Left hindlimb (tissue), 1 donor: Measurements from ENCODE around the gene SULT1C2.
"Not testable (repeated sequence)": the region's sequence is repeated elsewhere in the genome, so short reads cannot be mapped to it uniquely, and the experiment has no call there.

Source experiments
- DNase-seq: peaks from one replicate; pipeline ENCODE4 v3.0.0-alpha.2; 2018

SULT1C2 gene

DNA sequence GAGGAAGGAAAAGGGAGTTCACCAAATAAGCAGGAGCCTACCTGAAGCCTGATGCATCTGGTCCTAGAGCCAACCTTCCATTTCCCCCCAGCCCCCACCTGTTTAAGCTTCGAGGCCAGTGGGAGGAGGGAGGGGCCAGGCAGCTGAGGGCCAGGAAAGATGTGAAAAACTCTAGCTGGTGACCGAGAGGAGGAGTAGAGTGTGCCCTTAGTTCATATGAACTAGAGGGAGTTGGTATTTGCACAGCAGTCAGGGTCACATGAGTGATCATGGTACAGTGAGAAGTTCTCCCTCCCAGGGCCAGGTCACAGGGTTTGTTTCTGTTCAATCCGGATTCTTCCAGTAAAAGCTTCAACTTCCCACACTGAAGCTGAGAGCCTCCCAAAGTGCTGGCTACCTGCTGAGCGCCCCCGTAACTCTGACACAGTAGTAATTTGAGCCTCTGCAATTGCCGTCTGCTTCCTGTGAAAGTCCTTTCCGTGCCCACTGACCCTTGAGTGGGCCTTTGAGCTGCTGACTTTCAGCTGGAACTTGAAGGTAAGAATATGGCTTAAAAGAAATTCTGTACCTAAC, at the start of gene SULT1C2:
Gene SULT1C2 (plus strand): TSS at position 362 of the 573 bp plus-strand sequence. CDS start 4,773 bp downstream, outside the sequence.
- DNase-seq, result no peak

DNA sequence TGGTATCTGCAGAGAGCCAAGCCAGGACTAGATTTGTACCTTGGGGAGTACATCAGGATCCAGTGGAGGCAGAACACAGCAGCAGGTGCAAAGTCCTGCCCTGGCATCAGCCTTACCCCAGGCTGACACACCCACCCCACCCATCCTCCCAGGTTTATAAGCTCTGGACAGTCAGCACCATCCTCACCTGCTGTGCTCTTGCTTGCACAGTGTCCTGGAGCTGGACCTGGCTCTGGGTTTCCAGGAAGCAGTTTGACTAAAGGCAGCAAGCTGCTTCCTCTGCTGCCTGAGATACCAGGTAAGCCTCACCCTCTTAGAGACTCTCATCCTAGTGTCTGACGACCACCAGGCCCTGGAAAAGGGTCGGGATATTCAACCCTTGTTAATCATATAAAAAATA, 48.9 kb upstream of the SULT1C2 start, which contains the start of gene SULT1C3:
Gene SULT1C3 (plus strand): TSS at position 183 of the 400 bp plus-strand sequence. CDS start 7,227 bp downstream, outside the sequence.
- no peak for DNase-seq

DNA sequence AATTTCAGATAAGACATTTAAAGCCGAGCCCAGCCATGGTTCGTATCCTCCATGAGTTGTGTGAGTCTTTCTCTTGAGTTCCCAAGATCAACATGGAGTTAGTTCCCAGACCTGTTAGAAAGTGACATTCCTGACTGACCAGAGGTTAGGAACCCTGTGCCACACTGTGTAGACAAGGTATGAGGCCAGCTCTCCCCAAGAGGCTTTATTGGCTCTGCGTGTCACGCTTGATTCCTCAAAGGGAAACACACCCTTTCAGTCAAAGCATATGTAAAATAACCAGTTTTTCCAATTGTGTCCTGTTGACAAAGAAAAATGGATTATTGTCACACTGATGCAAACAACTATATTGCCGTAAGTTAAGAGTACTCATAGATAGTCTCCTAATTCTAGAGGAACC, 47.7 kb upstream of the SULT1C2 start:
- DNase-seq, result no peak

DNA sequence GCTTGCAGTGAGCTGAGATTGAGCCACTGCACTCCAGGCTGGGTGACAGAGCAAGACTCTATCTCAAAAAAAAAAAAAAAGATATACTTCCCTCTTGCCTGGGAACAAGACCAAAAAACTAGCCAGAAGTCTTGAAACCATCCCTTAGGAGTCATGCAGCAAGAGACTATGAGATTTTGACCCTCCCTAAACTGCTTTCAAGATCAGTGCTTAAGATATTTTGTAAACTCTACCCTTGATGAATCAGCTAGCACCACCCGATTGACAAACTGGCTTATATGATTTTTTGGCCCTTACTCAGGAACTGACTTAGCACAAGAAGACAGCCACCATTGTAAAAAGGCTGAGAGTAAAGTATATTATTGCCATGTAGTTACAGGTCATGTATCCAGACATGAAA, 45.1 kb upstream of the SULT1C2 start:
- no peak for DNase-seq

DNA sequence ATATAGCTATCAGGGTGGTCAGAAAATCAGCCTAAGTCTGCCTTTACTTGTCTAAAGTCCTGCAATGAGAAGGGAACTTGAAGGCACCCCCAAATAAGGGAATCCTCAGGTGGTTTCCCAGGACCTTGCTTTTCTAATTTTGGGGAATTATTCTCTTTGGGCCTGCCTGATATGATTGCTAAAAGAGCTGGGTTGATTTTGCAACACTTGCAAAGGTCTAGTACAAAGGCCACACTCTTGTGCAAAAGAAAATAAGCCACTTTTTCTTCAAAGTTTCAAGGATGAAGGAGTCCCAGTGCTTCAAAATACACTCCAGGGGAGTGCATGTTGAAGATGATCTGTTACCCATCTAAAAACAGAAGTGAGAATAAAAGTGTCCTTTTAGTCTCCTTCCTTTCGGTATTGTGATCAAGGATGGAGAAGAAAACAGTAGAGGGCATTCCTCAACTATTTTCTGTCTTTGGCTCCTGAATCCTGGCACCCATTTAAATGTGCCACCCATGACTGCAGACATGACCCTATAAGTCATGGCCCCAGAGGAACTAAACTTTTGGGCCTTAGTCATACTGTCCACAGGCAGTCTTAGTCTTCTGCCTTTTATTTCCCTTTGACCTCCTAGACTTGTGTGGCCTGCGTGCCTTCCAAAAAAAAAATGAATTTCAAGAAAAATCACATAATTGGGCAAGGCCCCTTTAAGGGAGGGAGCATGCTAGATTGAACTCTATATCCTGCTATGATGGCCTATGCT, 43.9 kb upstream of the SULT1C2 start:
- no peak for DNase-seq

DNA sequence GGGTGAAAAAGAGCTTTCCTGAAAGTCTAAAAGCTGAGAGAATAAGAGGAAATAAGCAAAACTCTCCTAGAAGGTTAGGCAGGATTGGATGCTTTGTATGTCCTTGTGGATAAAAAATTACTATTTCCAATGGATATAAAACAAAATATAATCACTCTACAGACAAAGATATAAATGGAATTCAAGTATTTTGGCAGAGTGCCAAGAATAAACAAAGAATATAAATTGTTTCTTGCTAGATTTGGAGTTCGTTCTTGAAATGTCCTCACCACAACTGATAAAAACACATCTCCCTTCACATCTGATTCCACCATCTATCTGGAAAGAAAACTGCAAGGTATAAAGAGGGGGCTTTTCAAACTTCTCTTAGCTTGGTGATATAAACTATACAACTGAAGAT, 35.6 kb upstream of the SULT1C2 start:
- DNase-seq, result no peak

DNA sequence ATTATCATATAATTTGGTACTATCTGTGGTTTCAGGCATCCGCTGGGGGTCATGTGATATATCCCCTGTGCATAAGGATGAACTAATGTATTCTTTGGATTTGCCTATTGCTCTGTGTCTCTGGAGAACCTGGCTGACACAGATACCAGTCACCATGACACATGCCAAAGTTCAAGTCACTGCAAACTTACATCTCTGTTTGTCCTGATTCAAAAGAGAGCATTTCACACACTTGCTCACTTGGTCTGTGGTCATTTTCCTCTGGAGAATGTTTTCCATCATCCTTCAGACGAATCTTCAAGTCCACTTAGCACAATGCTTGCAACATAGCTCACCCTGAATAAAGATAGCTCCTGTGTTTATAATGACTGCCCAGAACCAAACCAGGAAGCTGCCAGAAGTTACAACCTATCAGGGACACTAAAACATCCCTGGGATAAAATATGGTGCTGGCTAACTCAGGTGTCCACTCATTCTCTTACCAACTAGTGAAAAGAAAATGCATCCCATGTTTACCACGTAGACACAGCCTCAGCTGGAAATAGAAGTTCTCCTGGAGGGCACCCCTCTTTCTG, 30.9 kb upstream of the SULT1C2 start:
- no peak for DNase-seq

DNA sequence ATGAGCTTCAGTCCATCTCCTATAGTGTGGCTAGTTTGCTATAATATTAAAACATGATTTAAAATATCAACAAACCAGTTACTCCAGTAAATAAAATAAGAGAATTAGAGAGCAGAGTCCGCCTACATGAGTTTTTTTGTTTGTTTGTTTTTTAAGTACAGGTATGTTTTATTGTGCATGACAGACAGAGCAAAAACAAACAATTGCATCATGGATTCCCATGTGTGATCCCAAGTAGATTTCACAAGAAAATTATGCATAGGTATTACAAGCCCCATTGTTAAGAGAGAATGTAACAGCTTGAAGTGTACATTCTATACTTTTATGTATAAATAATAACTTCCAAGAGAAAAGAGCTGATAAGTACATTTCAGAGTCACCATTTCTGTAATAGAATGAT, 27.9 kb upstream of the SULT1C2 start:
- no peak for DNase-seq

DNA sequence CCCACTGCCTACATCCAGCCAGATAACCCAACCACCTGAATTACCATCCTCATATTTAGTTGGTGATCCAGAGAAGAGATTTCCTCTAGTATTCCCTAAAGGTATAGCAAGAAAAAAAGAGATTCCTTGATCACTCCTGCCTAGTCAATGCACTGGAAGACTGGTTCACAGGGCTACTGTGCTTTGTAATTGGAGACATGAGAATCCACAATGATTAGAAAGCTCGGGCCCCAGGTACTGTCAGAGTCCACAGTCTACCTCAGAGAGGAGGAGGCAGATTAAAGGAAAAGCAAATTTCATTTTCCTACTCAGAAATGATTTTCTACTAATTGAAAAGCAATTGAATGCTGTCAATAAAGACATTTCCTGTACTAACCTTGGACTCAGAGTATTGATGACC, 26.7 kb upstream of the SULT1C2 start:
- no peak for DNase-seq

DNA sequence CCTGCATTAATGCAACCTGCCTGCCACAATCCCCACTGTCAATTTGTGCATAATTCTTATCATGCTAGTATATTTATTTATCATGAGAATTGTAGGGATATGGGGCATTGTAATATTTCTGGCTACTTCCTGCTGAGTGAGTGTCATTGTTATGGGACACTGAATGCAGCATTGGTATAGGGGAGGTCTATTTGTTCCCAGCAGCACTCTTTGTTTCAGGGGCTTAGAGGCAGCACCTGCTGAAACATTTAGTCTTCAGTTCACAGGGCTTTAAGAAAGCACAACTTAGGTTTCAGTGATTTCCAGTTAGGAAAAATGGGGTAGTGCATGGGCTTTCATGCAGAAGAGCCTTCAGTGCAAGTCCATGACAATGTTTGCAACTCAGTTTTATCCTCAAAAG, 25.3 kb upstream of the SULT1C2 start:
- DNase-seq, result no peak

DNA sequence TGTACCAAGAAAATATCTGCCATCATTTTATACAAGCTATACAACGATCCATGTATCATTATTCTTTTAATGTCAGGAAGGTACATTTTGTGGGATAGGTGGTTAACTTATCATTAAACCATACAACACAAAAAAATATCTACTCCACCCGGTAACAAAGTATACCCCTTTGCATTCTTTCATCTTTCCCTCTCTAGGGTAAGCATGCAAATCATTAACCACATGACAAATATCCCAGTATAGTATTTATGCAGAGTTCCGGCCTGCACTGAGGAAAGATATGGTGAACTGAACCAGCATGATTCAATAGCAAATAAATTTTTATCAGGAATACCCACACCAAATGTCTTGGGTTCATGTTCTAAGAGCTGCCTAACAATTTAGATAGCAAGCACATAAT, 22.5 kb upstream of the SULT1C2 start:
- no peak for DNase-seq

DNA sequence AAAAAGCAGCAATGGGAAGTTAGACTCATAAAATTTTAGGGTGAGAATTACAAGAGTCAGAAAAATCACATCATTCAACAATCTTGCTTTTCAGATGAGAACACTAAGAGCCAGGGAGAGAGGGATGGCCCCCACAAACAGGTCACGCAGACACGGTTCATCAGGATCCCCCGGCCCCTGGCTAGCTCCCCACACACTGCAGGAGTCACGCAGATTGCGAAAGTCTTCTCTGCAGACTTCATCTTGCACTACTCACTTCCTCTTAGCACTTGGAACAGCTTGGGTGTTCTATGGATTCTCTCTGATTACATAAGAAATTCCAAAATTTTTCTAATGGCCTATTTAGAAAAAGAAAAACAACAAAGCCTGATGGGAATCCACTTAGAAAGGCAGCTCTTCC, 21.6 kb upstream of the SULT1C2 start:
- DNase-seq, result no peak

DNA sequence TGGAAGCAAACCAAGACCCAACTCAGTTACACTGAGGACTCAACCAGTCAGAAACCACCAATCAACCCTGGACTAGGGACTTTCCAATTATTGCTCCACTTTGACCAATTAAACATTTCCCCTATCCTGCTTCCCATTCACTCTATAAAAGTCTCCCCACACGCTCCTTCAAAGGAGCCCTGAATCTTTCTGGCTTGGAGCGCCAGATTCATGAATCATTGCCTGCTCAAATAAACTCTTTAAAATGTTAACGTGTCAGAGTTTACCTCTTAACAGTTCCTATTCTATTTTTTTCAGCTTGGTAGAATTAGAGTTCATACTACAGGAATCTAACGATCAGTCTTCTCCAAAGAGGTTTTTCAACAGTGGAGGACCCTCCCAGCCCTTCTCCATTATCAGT, 20.7 kb upstream of the SULT1C2 start:
- no peak for DNase-seq

DNA sequence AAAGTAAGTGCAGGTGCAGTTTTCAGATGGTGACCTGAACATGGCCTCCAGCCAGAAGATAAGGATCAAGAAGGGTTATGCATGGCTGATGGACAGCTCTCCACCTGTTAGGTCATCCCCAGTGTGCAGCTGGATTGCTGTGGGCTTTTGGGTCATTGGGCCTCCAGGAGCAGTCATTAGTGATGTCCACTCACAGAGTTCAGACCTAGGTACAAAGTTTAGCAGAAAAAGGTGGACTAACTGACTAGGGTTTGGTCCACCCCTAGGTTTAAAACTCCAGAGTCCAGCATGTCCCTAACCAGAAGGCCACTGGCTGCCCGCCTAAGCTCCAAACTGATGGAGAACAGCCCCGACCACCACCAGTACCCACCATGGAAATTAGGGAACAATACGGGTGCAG, 18.3 kb upstream of the SULT1C2 start:
- no peak for DNase-seq

DNA sequence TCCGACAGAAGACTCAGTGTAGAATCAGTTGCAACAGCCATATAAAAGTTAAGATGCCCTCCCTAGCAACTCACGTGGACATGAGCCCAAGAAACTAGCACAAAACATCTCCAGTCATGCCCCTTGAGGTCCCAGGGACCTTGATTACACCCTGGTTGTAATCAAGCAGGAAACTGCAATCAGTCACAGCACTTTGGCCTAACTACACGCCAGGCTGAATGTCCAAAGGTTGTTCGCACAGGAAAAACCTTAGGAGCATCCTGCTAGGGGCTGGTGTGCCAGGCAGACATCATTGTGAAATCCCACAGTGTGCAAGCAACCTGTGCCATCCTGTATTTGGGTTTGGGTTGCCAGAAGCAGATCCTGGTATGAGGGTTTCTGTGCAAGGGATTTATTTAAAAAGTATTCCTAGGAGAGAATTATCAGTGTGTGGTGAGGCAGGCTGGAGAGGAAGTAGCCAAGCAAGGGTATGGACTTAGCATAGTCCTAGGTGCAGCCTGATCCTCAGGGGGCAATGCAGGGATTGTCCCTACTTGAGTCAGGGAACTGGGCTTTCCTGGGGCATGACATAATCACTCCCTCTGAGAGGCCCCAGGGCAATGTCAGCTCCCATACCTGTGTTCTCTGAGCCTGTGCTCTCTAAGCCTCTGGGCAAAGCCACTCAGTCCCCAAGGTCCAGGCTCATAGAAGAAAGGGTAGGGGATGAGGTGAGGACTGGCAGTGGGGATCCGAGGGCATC, 17.8 kb upstream of the SULT1C2 start:
- no peak for DNase-seq

DNA sequence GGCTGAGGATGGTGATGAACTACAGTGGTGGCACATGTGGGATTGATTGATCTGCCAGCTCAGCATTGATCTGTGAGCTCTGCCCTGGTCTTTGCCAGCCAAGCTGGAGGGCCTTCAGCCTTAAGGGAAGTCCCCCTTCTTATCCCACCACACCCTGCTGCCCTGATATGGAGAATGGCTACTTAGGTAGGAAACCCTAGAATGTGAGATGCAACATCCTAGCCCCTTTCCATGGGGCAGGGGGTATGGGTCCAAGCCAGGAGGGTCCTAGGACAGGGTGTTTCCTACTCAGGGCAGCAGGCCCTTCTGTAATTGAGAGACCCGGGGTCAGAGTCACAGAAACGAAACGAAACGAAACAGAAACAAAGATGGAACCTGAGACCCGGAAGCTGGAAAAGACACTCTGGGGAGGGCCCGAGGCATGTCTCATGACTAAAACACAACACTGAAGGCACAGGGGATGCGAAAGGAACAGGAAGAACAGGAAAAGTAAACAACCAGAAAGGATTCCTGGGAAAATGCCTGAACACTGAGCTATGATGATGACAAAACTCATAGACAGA, 16.9 kb upstream of the SULT1C2 start:
- no peak for DNase-seq

DNA sequence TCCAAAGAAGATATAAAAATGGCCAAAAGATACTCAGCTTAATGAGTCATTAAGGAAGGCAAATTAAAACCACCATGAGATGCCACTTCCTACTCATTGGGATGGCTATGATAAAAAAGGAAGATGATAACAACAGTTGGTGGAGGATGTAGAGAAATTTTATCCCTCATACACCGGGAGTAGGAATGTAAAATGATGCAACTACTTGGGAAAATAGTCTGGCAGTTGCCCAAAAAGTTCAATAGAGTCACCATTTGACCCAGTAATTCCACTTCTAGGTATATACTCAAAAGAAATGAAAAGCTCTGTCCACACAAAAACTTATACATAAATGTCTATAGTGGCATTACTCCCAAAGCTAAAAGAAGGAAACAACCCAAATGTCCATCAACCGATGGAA, 10.1 kb upstream of the SULT1C2 start:
- no peak for DNase-seq

DNA sequence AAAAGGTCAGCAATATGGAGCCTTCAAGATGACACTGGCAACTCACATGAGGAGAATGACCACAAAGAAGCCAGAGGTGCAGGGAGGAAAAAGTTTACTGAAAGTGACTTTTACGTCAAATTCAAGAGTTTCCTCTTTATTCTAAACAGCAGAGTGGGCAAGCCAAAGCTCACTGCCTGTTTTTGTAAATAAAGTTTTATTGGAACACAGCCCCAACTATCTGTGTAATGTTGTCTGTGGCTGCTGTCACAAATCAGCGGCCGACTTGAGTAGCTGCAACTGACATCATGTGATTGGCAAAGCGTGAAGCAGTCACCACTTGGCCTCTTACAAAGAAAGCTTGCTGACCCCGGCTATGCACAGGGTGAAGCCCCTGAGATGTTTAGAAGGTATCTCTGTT, 9.2 kb upstream of the SULT1C2 start:
- DNase-seq, result no peak

DNA sequence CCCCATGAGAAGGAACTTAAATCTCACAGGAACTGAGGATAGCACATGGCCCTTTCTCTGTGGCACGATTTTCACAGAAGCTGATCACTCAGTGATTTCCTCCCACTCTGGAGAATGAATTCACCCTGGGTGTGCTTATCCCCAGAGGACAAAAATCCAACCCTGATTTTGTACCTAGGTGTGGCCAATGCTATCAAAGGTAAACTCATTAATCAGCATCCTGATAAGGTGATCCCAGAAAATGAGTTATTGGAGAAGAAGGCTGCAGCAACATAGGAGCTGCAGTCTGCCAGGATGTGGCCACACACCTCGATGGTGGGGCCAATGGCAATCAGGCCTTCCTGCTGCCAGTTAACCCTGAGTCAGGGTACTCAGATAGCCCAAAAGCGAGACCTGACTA, 8.2 kb upstream of the SULT1C2 start:
- no peak for DNase-seq

DNA sequence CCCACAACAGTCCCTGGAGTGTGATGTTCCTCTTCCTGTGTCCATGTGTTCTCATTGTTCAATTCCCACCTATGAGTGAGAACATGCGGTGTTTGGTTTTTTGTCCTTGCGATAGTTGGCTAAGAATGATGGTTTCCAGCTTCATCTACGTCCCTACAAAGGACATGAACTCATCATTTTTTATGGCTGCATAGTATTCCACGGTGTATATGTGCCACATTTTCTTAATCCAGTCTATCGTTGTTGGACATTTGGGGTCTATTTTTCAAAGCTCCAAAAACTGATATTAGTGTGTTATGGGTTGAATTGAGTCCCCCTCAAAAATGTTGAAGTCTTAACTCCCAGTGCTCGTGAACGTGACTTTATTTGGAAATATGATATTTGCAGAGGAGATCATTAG, 4.1 kb upstream of the SULT1C2 start:
- DNase-seq, result not testable (repeated sequence)

DNA sequence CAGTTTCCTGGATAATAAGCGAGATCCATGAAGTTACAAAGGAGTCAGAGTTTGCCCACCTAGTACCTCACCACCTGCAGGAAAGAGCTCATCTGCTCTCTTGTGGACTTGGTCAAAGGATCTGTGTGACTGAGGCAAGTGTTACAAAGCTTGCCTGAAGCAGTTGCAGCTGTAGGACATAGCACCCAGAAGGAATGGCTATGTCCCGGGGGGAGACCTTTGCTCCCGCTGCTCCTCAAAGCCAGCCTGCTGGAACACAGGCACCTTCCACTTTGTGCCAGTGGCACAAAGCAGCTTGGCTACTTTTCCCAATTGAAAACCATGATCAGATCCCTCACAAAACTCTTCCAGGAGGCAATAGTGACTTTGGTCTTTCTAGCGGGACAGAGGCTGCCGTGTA, 3.1 kb upstream of the SULT1C2 start:
- DNase-seq, result no peak

DNA sequence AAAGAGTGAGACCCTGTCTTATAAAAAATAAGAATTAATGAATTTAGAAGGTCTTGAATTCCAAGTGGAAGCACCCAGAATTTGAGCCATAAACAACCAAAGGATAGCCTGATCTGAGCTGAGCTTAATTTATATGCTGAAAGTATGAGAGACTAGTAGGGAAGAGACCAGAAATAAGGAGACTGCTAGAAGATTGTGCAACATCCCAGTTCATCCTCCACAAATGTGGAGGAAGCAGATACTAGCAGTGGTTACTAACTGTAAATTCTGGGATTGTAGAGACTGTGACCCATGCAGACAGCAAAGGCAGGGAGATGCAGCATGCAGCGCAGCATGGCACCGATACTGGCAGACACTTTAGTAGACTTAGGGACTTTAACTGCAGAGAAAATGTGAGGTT, 1.5 kb upstream of the SULT1C2 start:
- DNase-seq, result no peak

DNA sequence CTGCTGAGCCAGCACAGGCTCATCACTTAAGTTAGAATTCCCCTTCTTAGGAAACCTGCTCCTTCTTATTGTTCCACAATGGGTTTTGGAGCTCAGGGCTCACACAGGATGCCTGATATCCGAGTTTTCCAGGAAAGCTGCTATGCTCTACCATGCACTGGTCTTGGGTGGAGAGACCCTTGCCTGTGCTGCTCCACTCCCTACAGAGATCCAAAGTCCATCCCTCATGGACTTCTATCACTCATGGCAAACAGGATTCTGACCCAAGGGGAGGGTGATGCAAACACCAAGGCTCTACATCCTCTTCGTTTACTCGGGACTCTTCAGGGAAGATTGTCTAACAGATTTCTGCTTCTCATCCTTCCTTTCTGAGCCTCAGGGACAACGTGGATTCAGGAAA, 5.2 kb downstream of the SULT1C2 start:
- DNase-seq, result no peak
